ENCODE results near the gene TMEM200B.

DNA sequence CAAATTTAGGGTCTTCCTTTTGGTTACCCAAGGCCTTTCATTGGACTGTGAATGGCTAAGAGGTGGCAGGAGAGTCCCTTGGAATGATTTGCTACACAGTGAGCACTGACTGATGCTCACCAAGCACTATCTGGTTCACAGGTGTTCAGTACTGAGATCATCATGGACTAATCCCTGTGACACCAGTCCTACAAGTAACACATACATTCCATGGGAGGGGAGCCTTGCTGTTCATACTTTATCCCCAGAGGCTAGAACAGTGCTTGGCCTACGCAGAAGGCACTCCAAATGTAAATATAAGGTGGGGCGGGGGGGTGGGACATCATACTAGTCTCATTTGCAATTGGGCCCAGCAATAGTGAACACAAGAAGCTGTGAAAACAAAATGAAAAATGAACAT is 20.5 kb upstream of the TMEM200B start:
- TF ChIP-seq, protein P1, sequence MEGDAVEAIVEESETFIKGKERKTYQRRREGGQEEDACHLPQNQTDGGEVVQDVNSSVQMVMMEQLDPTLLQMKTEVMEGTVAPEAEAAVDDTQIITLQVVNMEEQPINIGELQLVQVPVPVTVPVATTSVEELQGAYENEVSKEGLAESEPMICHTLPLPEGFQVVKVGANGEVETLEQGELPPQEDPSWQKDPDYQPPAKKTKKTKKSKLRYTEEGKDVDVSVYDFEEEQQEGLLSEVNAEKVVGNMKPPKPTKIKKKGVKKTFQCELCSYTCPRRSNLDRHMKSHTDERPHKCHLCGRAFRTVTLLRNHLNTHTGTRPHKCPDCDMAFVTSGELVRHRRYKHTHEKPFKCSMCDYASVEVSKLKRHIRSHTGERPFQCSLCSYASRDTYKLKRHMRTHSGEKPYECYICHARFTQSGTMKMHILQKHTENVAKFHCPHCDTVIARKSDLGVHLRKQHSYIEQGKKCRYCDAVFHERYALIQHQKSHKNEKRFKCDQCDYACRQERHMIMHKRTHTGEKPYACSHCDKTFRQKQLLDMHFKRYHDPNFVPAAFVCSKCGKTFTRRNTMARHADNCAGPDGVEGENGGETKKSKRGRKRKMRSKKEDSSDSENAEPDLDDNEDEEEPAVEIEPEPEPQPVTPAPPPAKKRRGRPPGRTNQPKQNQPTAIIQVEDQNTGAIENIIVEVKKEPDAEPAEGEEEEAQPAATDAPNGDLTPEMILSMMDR (conservative IDR thresholded peaks at IDR 0.05 in 1 of 2, IDR thresholded peaks at IDR 0.05 in 1 of 2; ENCODE audit: extremely low read depth in 1 of 2, insufficient read depth in 1 of 2, low read depth in 1 of 2, low read length in 2 of 2) = no peak
- TF ChIP-seq EZH2 (IDR thresholded peaks at IDR 0.05; ENCODE audit: borderline replicate concordance, low read length) = no peak
